HuH-7 (cell line): ENCODE data around the gene KATNAL1.

Source experiments
- DNase-seq: peaks from one replicate; pipeline ENCODE4 v3.0.0; 2011; ENCODE audit warnings: low spot score

Gene KATNAL1

GRCh38 chr13:30307194-30307970 lies at the start of gene KATNAL1:
Gene KATNAL1, minus strand, starts transcription at chr13:30307551. Its CDS starts 23,774 bp downstream, at chr13:30283777.
- peak; percentile 69 for DNase-seq

GRCh38 chr13:30355839-30356238 lies 48.5 kb upstream of the KATNAL1 start:
- no peak for DNase-seq

GRCh38 chr13:30355384-30355699 lies 48.0 kb upstream of the KATNAL1 start:
- DNase-seq, result peak; percentile 60

GRCh38 chr13:30354493-30355383 lies 47.4 kb upstream of the KATNAL1 start:
- DNase-seq, result no peak

- no peak for DNase-seq
These were observed 46.3 kb upstream of the KATNAL1 start for GRCh38 chr13:30353471-30354215.

- DNase-seq, result no peak
These were observed 45.7 kb upstream of the KATNAL1 start for GRCh38 chr13:30353060-30353459.

- no peak for DNase-seq
These were observed 44.8 kb upstream of the KATNAL1 start for GRCh38 chr13:30352121-30352520.

- DNase-seq, result no peak
These were observed 39.4 kb upstream of the KATNAL1 start for GRCh38 chr13:30346789-30347167.

- DNase-seq, result no peak
These were observed 38.9 kb upstream of the KATNAL1 start for GRCh38 chr13:30346153-30346788.

- DNase-seq, result no peak
These were observed 38.2 kb upstream of the KATNAL1 start for GRCh38 chr13:30345426-30346100.

GRCh38 chr13:30341815-30342570 lies 34.6 kb upstream of the KATNAL1 start:
- no peak for DNase-seq

GRCh38 chr13:30340331-30341250 lies 33.2 kb upstream of the KATNAL1 start:
- DNase-seq, result no peak

- DNase-seq, result no peak
These were observed 32.5 kb upstream of the KATNAL1 start for GRCh38 chr13:30339738-30340330.

- DNase-seq, result no peak
These were observed 31.6 kb upstream of the KATNAL1 start for GRCh38 chr13:30338952-30339351.

- no peak for DNase-seq
These were observed 31.0 kb upstream of the KATNAL1 start for GRCh38 chr13:30338331-30338851.

- no peak for DNase-seq
These were observed 29.8 kb upstream of the KATNAL1 start for GRCh38 chr13:30337061-30337610.

GRCh38 chr13:30334663-30335386 lies 27.5 kb upstream of the KATNAL1 start:
- DNase-seq, result peak; percentile 83

- no peak for DNase-seq
These were observed 26.3 kb upstream of the KATNAL1 start for GRCh38 chr13:30333616-30334015.
